K562 (cell line): ENCODE data around the gene COPS6.

Source experiments
- MAFK ChIP-seq: IDR thresholded peaks from 2 replicates; pipeline ENCODE4 v1.6.1; 2011; ENCODE audit warnings: low read length, improper control_type of control experiment
- TAF1 ChIP-seq: IDR thresholded peaks from 2 replicates; pipeline ENCODE4 v1.6.1; 2011; ENCODE audit warnings: mild to moderate bottlenecking, low read length, moderate library complexity; ENCODE audit not compliant: insufficient read depth, control insufficient read depth, severe bottlenecking; ENCODE audit errors: extremely low read depth
- YBX1 ChIP-seq: fragments of 450-650 bp; IDR thresholded peaks from 2 replicates; pipeline ENCODE4 v1.7.1; 2016; ENCODE audit warnings: mild to moderate bottlenecking
- TF ChIP-seq, protein P1 (sequence below), 2 experiments: fragments of 450-650 bp in 1 of 2; sonication (generic) in 1 of 2; formaldehyde crosslinking in 1 of 2; IDR thresholded peaks in 1 of 2; conservative IDR thresholded peaks in 1 of 2; 2 replicates each; pipeline versions ENCODE4 v1.6.1 to v1.8.1; 2016 to 2023; ENCODE audit warnings: mild to moderate bottlenecking in 2 of 2, moderate library complexity in 2 of 2, inconsistent platforms in 1 of 2, missing genetic modification reagents in 1 of 2
- TF ChIP-seq, protein P2 (sequence below): fragments of 450-650 bp; formaldehyde crosslinking; IDR thresholded peaks from 2 replicates; pipeline ENCODE4 v1.4.0; 2022; ENCODE audit warnings: missing genetic modification characterization

- TF ChIP-seq YBX1 (no peak), MAFK (no peak), TAF1 (no peak)
- TF ChIP-seq, protein P1, sequence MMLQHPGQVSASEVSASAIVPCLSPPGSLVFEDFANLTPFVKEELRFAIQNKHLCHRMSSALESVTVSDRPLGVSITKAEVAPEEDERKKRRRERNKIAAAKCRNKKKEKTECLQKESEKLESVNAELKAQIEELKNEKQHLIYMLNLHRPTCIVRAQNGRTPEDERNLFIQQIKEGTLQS (IDR thresholded peaks at IDR 0.05) = no peak
- TF ChIP-seq, protein P1 (CRISPR knock-in tag; conservative IDR thresholded peaks at IDR 0.05) = no peak
- TF ChIP-seq, protein P2, sequence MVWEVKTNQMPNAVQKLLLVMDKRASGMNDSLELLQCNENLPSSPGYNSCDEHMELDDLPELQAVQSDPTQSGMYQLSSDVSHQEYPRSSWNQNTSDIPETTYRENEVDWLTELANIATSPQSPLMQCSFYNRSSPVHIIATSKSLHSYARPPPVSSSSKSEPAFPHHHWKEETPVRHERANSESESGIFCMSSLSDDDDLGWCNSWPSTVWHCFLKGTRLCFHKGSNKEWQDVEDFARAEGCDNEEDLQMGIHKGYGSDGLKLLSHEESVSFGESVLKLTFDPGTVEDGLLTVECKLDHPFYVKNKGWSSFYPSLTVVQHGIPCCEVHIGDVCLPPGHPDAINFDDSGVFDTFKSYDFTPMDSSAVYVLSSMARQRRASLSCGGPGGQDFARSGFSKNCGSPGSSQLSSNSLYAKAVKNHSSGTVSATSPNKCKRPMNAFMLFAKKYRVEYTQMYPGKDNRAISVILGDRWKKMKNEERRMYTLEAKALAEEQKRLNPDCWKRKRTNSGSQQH = no peak
Observed at GRCh38 chr7:100069991-100070390, 18.8 kb upstream of the COPS6 start.
